NCI-H2171 (cell line): Measurements from ENCODE around the gene RALB.
A peak's percentile ranks its signal among the peaks of the same experiment; 100 is the strongest.

Source experiments
- DNase-seq: peaks from one replicate; lab custom pipeline; 2025; lab: John Stamatoyannopoulos, UW

RALB gene

GRCh38 chr2:120343433-120344105, 90.9 kb downstream of the RALB start:
- peak; percentile 61 for DNase-seq
